HepG2 (cell line): ENCODE measurements around the gene TMEM232.

ENCODE experiments used
- CTCF ChIP-seq: sonication (generic); formaldehyde crosslinking; IDR thresholded peaks from 2 replicates; pipeline ENCODE4 v1.5.0; 2020; ENCODE audit warnings: mild to moderate bottlenecking, missing genetic modification reagents, moderate library complexity
- EZH2 ChIP-seq: conservative IDR thresholded peaks from 2 replicates; pipeline ENCODE4 v1.6.1; 2012; ENCODE audit warnings: mild to moderate bottlenecking, low read depth, low read length, moderate library complexity
- POLR2AphosphoS5 ChIP-seq: IDR thresholded peaks from 2 replicates; pipeline ENCODE4 v1.6.1; 2012; ENCODE audit warnings: low read depth, low read length
- RXRA ChIP-seq: sonication (generic); formaldehyde crosslinking; IDR thresholded peaks from 2 replicates; pipeline ENCODE4 v1.5.1; 2020; ENCODE audit warnings: missing genetic modification reagents
- USF2 ChIP-seq, 2 experiments: sonication (generic) in 1 of 2; formaldehyde crosslinking in 1 of 2; IDR thresholded peaks; 2 replicates each; pipeline versions ENCODE4 v1.5.1 to v1.6.1; 2011 to 2020; ENCODE audit warnings: borderline replicate concordance in 1 of 2, low read depth in 1 of 2, low read length in 1 of 2, mild to moderate bottlenecking in 1 of 2, missing genetic modification reagents in 1 of 2, moderate library complexity in 1 of 2
- ZNF317 ChIP-seq: sonication (generic); formaldehyde crosslinking; IDR thresholded peaks from 2 replicates; pipeline ENCODE4 v1.5.0; 2020; ENCODE audit warnings: mild to moderate bottlenecking, missing genetic modification reagents
- TF ChIP-seq, protein P1 (sequence below): sonication (generic); formaldehyde crosslinking; IDR thresholded peaks from 2 replicates; pipeline ENCODE4 v1.9.0; 2022; ENCODE audit warnings: missing genetic modification reagents, mild to moderate bottlenecking, borderline replicate concordance
- TF ChIP-seq, protein P2 (sequence below): sonication (generic); formaldehyde crosslinking; IDR thresholded peaks from 2 replicates; pipeline ENCODE4 v1.4.0; 2020; ENCODE audit warnings: missing genetic modification reagents

DNA sequence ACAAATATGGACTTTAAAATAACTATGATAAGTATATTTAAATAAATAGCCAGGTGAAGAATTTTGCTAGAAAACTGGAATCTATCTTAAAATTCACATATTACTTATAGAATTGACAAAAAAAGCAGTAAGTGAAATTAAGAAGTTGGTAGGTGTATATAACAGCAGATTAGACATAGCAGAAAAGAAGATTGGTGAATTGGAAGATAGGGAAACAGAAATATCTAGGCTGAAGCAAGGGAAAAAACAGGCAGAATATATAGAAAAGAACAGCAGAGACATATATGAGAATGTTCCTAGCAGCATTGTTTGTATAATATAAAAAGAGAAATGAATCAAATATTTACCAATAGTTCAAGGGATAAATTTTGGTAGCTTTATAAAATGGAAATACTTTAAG is 294.9 kb downstream of the TMEM232 start:
- TF ChIP-seq ZNF317 (no peak), RXRA (CRISPR knock-in tag) (no peak), CTCF (CRISPR knock-in tag) (no peak), EZH2 (no peak), POLR2AphosphoS5 (no peak), USF2 (IDR thresholded peaks at IDR 0.05; ENCODE audit: low read depth, low read length) (no peak), USF2 (CRISPR knock-in tag; IDR thresholded peaks at IDR 0.05; ENCODE audit: borderline replicate concordance) (no peak)
- TF ChIP-seq, protein P1, sequence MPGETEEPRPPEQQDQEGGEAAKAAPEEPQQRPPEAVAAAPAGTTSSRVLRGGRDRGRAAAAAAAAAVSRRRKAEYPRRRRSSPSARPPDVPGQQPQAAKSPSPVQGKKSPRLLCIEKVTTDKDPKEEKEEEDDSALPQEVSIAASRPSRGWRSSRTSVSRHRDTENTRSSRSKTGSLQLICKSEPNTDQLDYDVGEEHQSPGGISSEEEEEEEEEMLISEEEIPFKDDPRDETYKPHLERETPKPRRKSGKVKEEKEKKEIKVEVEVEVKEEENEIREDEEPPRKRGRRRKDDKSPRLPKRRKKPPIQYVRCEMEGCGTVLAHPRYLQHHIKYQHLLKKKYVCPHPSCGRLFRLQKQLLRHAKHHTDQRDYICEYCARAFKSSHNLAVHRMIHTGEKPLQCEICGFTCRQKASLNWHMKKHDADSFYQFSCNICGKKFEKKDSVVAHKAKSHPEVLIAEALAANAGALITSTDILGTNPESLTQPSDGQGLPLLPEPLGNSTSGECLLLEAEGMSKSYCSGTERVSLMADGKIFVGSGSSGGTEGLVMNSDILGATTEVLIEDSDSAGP (CRISPR knock-in tag): no peak
- TF ChIP-seq, protein P2, sequence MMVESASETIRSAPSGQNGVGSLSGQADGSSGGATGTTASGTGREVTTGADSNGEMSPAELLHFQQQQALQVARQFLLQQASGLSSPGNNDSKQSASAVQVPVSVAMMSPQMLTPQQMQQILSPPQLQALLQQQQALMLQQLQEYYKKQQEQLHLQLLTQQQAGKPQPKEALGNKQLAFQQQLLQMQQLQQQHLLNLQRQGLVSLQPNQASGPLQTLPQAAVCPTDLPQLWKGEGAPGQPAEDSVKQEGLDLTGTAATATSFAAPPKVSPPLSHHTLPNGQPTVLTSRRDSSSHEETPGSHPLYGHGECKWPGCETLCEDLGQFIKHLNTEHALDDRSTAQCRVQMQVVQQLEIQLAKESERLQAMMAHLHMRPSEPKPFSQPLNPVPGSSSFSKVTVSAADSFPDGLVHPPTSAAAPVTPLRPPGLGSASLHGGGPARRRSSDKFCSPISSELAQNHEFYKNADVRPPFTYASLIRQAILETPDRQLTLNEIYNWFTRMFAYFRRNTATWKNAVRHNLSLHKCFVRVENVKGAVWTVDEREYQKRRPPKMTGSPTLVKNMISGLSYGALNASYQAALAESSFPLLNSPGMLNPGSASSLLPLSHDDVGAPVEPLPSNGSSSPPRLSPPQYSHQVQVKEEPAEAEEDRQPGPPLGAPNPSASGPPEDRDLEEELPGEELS (CRISPR knock-in tag): no peak
